RWPE1 (cell line): ENCODE measurements around the gene RALGPS1.

Experiments used
- CTCF ChIA-PET: fragments of 350-600 bp; sonication (Branson Sonifier 250); formaldehyde crosslinking; extraction: SDS; loops from one replicate; lab custom pipeline; 2021; lab: Yijun Ruan, JAX
- POLR2A ChIA-PET: fragments of 400-600 bp; formaldehyde crosslinking; extraction: SDS; loops from one replicate; lab custom pipeline; 2020; ENCODE audit warnings: antibody characterized with exemption; ENCODE audit not compliant: low non-redundant PET; lab: Yijun Ruan, JAX
- DNase-seq: peaks from one replicate; pipeline ENCODE4 v3.0.0; 2012; ENCODE audit warnings: low spot score
- H3K27ac ChIP-seq: fragments of 450-650 bp; 2 replicates; pipeline ENCODE4 v1.5.1; 2017
- TF ChIP-seq, protein P1 (sequence below): fragments of 450-650 bp; conservative IDR thresholded peaks from 2 replicates; pipeline ENCODE4 v1.5.1; 2017; ENCODE audit warnings: low read depth, mild to moderate bottlenecking

RALGPS1 gene

DNA sequence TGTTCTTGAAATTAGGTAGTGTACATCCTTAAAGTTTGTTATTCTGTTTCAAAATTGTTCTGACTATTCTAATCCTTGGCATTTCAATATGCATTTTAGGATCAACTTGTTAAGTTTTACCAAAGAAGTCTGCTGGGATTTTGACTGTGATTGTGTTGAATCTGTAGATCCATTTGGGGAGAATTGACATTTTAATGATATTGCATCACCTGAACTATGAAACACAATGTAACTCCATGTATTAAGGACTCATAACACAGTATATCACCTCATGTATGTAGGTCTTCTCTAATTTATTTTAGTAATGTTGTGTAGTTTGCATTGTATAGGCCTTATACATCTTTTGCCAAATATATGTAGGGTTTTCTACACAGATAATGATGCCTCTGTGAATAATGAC is 77.8 kb downstream of the RALGPS1 start:
- H3K27ac ChIP-seq: no peak overlapping the region
- CTCF ChIA-PET: no interaction called here
- TF ChIP-seq, protein P1, sequence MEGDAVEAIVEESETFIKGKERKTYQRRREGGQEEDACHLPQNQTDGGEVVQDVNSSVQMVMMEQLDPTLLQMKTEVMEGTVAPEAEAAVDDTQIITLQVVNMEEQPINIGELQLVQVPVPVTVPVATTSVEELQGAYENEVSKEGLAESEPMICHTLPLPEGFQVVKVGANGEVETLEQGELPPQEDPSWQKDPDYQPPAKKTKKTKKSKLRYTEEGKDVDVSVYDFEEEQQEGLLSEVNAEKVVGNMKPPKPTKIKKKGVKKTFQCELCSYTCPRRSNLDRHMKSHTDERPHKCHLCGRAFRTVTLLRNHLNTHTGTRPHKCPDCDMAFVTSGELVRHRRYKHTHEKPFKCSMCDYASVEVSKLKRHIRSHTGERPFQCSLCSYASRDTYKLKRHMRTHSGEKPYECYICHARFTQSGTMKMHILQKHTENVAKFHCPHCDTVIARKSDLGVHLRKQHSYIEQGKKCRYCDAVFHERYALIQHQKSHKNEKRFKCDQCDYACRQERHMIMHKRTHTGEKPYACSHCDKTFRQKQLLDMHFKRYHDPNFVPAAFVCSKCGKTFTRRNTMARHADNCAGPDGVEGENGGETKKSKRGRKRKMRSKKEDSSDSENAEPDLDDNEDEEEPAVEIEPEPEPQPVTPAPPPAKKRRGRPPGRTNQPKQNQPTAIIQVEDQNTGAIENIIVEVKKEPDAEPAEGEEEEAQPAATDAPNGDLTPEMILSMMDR: no peak
- DNase-seq: no peak
- POLR2A ChIA-PET: no interaction called here

GRCh38 chr9:126999315-127000068 is 84.9 kb downstream of the RALGPS1 start:
- POLR2A ChIA-PET: no interaction called here
- CTCF ChIA-PET: interaction anchor here (0.6 to 0.7 kb wide), 2 partner anchors 74 to 97 kb away, joined by 3 to 6 read pairs; no protein-coding TSS in a partner anchor
- H3K27ac ChIP-seq: no peak overlapping the region
- no peak for DNase-seq
- TF ChIP-seq, protein P1: no peak

GRCh38 chr9:127004946-127005769 is 90.6 kb downstream of the RALGPS1 start:
- DNase-seq: no peak
- CTCF ChIA-PET: interaction anchor here (0.6 to 1.0 kb wide), 3 partner anchors 20 to 1737 kb away, joined by 3 to 4 read pairs (median 3); no protein-coding TSS in a partner anchor
- TF ChIP-seq, protein P1: no peak
- H3K27ac ChIP-seq: no peak overlapping the region
- POLR2A ChIA-PET: no interaction called here

DNA sequence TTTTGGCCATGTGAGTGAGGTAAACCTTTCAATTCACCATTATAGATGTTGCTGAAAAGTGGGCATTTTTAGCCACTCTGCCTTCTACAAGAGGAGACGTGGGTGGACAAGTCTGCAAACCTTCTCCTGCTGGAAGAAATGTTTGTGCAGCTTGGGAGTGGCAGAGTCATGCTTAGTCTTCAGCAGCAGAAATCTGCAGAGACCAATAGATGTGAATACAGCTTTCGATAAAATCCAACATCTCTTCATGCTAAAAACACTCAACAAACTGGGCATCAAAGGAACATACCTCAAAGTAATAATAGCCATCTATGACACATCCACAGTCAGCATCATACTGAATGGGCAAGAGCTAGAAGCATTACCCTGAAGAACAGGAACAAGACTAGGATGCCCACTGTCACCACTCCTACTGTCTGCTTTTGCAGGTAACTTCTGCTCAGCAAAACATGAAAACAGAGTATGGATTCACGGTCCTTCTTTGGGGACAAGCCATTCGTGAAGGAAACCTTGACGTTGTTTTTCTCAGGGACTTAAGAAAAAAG is 91.3 kb downstream of the RALGPS1 start:
- ChIA-PET POLR2A (no interaction called here), CTCF (interaction anchor here (0.6 to 1.0 kb wide), 2 partner anchors 19 to 1738 kb away, joined by 3 to 4 read pairs; no protein-coding TSS in a partner anchor)
- H3K27ac ChIP-seq: no peak overlapping the region
- no peak for DNase-seq
- TF ChIP-seq, protein P1: no peak

- ChIA-PET CTCF (interaction anchor here (0.6 kb wide), 1 partner anchor 353 kb away, joined by 5 read pairs; no protein-coding TSS in a partner anchor), POLR2A (no interaction called here)
- DNase-seq: no peak
- no peak overlapping the region for H3K27ac ChIP-seq
- TF ChIP-seq, protein P1: no peak
Measured at GRCh38 chr9:127007638-127008037, 93.1 kb downstream of the RALGPS1 start.

DNA sequence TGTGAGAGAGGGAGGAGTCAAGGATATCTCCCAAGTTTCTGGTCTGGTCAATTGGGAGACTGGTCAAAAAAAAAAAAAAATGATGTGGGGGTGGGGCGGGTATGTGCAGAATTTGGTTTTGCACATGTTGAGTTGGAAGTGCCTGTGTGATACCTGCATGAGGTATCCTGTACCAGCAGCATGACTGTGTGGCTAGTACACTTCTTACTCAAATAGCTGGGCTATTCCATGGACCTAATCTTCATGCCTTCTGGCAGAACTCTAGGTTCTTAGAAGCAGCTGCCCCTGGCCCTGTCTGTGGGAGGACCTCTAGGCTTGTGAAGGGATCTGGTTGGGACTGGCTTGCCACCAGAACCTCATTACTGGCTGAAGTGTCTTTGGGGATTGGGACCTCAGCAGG is 93.5 kb downstream of the RALGPS1 start:
- ChIA-PET POLR2A (no interaction called here), CTCF (interaction anchor here (0.5 kb wide), 1 partner anchor 1708 kb away, joined by 3 read pairs; no protein-coding TSS in a partner anchor)
- TF ChIP-seq, protein P1: no peak
- no peak for DNase-seq
- H3K27ac ChIP-seq: no peak overlapping the region
